GM21528 (cell line): ENCODE data around the gene KRTAP10-7.
"Not testable (repeated sequence)": the region's sequence is repeated elsewhere in the genome, so short reads cannot be mapped to it uniquely, and the experiment has no call there.

Source experiments
- ATAC-seq: cut with Tn5 transposase; IDR thresholded peaks from one replicate; pipeline ENCODE4 v1.9.1; 2021; ENCODE audit warnings: mild to moderate bottlenecking, moderate library complexity; ENCODE audit not compliant: unreplicated experiment, low FRiP score

The KRTAP10-7 gene, protein sequence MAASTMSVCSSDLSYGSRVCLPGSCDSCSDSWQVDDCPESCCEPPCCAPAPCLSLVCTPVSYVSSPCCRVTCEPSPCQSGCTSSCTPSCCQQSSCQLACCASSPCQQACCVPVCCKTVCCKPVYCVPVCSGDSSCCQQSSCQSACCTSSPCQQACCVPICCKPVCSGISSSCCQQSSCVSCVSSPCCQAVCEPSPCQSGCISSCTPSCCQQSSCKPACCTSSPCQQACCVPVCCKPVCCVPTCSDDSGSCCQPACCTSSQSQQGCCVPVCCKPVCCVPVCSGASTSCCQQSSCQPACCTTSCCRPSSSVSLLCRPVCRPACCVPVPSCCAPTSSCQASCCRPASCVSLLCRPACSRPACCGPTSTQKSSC

DNA sequence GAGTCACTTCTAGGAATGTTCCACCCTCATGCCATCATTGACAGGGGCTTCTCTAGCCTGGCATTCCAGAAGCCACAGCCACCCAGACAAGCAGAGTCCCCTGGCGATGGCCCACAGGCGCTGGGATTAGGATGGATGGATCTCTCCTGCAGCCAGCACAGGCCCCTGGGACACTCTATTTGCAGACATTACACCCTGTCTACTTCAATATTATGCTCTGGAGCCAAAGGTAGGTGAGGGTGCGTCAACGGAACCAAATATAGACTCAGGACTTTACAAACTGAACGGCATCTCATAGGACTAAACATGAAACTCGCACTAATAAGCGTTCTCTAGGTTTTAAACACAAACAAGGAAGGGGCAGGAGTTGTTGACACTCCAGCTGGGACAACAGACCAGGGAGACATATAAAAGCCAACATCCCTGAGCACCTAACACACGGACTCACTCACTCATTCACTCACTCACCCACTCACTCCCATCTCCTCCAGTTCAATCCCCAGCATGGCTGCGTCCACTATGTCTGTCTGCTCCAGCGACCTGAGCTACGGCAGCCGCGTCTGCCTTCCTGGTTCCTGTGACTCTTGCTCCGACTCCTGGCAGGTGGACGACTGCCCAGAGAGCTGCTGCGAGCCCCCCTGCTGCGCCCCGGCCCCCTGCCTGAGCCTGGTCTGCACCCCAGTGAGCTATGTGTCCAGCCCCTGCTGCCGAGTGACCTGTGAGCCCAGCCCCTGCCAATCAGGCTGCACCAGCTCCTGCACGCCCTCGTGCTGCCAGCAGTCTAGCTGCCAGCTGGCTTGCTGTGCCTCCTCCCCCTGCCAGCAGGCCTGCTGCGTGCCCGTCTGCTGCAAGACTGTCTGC, at the start of gene KRTAP10-7:
TSS of gene KRTAP10-7 (plus strand) at position 480 of the 861 bp plus-strand sequence. CDS start at position 505, 25 bp downstream.
- not testable (repeated sequence) for ATAC-seq

DNA sequence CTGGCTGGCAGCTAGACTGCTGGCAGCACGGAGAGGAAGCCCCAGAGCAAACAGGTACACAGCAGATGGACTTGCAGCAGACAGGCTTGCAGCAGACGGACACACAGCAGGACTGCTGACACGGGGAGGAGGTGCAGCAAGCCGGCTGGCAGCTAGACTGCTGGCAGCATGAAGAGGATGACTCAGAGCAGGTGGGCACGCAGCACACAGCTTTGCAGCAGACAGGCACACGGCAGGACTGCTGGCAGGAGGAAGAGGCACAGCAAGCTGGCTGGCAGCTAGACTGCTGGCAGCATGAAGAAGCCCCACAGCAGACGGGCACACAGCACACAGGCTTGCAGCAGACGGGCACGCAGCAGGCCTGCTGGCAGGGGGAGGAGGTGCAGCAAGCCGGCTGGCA, 49.6 kb upstream of the KRTAP10-7 start:
- no peak for ATAC-seq

DNA sequence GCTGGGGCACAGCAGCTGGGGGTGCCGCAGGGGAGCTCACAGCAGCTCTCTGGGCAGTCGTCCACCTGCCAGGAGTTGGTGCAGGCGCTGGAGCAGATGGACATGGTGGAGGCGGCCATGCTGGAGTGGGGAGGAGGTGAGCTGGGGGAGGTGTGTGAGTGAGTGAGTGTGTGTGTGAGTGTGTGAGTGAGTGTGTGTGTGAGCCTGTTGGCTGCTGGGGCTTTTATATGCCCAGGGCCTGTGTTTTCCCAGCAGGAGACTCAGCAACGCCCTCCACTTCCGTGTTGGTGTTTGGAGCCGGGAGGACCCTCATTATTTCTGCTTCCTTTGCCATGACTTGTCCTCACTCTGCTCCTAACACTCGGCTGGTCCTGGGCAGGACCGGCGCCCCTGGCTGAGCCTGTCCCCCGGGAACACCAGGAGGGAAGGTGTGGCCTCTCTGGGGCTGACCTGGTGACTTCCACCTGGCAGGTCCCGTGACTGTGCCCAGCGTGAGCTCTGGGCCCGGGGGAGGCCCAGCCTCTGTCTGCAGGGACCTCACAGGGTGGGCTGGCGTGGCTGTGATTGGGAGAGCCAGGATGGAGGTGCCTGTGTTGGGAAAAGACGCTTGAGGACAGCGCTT, 48.9 kb upstream of the KRTAP10-7 start, which contains the start of gene KRTAP10-2:
TSS of gene KRTAP10-2 (minus strand) at position 166 of the 622 bp plus-strand sequence. CDS start at position 119, 47 bp downstream.
- ATAC-seq, result no peak

DNA sequence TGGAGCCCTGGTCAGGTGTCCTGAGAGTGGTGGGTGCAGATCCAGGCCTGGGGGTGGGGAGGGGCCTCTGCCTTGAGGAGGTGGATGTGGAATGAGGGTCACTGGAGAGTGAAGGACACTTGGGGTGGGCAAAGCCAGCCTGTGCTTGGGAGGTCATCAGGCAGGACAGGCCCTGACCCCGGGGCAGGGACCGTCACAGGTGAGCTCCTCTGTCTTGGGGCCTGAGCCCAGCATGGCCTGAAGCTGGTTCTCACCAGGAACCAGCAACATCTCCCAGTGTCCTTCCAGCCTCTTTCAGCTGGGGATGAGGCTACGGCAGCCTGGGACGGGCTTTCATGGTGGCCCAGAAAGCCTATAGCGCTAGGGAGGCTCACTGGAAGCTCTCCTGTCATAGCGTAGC, 48.3 kb upstream of the KRTAP10-7 start:
- no peak for ATAC-seq

DNA sequence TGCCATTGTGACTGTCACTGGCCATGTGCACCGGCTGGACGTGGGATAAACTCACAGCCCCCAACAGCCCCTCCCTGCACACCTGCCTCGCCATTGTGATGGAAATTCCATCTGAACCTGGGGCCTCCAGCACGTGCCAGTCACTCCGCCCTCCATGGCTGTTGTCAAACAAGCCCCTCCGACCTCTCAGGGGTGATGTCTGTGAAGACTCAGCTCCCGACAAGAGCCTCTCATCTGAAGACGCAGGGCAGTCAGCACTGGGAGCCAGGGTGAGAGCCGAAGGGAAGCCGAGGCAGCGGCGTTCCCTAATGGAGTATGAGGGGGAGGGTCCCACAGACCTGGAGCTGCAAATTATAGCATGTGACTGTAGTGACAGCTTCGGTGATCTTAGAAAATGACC, 47.7 kb upstream of the KRTAP10-7 start:
- ATAC-seq, result no peak

DNA sequence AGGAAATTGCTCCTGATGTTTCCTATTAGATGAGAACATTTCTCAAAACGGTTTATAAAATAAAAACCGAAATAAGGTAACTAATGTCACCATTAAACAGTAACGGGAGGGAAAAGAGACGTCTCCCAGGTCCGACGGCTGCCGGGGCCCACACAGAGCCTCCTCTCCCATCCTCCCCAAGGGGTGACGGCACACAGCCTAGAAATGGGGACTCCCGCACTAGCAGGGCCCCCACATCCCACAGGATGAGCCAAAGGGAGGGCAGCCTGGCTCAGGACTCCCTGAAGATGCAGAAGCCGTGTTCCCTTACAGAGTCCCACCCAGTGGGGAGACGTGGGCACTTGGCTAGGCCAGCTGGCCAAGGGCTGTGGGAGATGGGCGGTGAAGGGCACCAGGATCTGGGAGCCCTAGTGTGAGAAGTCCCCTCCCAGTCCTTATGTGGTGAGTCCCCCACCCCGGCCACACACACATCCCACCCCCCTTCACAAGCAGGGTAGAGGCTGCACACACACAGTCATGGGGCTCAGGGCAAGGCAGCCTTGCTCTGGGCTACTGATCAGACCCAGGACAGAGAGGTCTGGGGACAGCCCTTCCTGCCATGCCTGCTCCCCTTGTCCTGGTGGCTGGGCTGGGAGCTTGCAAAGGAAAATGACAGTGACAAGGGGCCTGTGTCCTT, 45.1 kb upstream of the KRTAP10-7 start:
- no peak for ATAC-seq

DNA sequence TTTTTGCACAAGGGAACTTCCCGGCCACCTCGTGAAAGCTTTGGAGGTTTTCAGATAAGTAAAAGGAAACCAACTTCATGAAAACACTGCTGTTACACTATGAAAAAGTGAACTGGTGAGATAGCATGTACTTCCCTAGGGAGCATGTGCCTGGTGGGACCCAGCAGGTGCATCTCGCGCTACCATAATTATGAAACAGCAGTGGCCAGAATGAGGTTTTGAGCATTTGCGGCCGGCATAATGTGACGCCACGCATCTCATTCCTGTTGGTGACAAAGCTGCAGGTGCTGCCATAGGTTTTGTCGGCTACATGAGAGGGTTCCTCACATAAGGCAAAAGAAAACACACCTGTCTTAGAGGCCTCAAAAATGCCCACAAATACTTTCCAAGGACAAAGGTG, 43.5 kb upstream of the KRTAP10-7 start:
- no peak for ATAC-seq

DNA sequence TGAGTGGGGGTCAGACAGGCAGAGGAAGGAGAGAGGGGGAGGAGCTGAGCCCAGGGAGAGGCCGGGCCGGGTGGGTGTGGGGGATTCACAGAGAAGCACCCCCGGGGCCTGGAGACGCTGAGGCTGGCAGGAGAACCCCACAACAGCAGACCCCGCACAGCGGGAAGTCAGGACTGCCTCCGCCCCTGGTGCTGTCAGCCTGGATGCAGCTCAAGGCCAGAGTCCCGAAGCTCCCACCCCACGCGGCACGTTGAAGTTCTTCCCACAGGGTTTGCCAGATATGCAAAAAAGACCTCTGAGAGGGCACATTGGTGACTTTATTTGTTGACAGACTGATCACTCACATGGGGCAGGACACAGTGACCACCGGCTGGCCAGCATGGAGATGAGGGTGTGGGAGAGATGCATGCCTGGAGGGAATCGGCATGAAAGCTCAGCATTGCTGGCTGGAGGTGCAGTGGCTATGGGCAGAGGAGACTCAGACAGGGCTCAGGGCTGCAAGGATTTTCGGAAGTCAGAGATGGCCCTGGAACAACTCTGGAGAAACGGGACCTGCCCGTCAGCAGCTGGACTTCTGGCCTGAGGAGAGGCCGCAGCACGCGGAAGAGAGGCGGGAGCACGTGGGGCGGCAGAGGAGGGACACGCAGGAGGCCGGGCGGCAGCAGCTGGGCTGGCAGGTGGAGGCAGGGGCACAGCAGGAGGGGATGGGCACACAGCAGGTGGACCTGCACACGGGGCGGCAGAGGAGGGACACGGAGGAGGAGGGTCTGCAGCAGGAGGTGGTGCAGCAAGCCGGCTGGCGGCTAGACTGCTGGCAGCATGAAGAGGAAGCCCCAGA, 42.7 kb upstream of the KRTAP10-7 start:
- ATAC-seq, result no peak

DNA sequence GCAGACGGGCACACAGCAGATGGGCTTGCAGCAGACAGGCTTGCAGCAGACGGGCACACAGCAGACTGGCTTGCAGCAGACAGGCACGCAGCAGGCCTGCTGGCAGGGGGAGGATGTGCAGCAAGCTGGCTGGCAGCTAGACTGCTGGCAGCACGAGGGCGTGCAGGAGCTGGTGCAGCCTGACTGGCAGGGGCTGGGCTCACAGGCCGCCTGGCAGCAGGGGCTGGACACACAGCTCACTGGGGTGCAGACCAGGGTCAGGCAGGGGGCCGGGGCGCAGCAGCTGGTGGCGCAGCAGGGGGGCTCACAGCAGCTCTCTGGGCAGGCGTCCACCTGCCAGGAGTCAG, 42.1 kb upstream of the KRTAP10-7 start:
- ATAC-seq, result not testable (repeated sequence)

DNA sequence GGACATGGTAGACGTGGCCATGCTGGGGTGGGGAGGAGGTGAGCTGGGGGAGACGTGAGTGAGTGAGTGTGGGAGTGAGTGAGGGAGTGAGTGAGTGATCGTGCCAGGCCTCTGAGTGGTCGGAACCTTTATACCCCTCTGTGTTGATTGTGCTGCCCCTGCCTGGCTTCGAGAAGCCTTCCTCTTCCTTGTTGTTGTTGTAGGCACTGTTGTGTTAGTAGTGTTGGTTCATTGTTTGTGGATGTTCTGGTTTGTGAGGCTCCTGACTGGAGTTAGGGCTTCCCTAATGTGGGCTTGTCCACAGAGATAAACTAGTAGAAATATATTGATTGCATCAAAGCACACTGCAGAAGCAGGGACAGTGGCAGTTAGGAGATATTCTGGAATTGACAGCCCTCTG, 41.7 kb upstream of the KRTAP10-7 start, which contains the start of gene KRTAP10-3:
TSS of gene KRTAP10-3 (minus strand) at position 101 of the 400 bp plus-strand sequence. CDS start at position 21, 80 bp downstream.
- ATAC-seq, result no peak

DNA sequence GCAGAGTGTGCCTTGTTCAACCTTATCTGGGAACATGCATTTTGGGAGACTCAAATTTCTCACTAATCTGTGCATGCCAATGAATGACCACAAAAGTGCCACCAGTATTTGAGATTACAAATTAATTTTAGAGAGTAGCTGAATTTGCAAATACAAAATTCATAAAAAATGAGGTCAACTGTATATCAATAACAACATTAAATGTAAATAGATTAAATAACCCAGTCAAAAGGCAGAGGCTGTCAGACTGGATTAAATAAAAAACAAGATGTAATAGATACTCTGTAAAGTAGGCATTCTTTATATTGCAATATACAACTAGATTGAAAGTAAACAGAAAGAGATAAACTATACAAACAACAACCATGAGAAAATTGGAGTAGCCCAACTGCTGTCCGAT, 36.3 kb upstream of the KRTAP10-7 start:
- no peak for ATAC-seq

DNA sequence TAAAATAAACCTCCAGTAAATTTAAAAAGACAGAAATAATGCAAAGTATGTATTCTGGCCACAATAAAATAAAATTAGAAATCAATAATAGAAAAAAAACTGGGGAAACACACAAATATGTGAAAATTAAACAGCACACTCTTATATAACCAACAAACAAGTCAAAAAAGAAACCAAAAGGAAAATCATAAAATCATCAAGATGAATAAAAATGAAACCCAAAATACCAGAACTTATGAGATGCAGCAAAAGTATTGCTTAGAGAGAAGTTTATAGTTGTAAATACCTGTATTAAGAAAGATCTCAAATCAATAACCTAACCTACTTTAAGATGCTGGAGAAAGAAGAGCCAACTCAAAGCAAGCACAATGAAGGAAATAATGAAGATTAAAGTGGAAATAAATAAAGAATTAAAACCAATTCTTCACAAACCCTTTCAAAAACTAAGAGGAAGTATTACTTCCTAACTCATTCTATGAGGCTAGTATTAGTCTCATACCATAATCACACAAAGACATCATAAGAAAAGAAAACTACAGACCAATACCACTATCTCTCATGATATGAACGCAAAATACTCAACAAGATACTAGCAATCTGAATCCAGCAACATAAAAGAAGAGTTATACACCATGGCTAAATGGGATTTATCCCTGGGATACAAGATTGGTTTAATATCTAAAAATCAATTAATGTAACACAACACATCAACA, 35.4 kb upstream of the KRTAP10-7 start:
- ATAC-seq, result no peak

DNA sequence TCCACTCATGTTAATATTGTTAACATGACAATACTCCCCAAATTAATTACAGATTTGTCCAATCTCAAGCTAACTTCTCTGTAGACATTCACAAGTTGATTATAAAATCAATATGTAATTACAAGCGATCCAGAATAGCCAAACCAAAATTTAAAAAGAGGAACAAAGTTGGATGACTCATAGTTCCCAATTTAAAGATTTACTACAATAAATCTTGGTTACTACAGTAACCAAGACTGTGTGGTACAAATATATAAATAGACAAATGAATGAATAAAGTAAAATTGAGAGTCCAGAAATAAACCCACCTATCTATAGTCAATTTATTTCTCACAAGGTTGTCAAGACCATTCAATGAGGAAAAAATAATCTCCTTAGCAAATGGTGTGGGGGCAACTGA, 34.0 kb upstream of the KRTAP10-7 start:
- ATAC-seq, result no peak

DNA sequence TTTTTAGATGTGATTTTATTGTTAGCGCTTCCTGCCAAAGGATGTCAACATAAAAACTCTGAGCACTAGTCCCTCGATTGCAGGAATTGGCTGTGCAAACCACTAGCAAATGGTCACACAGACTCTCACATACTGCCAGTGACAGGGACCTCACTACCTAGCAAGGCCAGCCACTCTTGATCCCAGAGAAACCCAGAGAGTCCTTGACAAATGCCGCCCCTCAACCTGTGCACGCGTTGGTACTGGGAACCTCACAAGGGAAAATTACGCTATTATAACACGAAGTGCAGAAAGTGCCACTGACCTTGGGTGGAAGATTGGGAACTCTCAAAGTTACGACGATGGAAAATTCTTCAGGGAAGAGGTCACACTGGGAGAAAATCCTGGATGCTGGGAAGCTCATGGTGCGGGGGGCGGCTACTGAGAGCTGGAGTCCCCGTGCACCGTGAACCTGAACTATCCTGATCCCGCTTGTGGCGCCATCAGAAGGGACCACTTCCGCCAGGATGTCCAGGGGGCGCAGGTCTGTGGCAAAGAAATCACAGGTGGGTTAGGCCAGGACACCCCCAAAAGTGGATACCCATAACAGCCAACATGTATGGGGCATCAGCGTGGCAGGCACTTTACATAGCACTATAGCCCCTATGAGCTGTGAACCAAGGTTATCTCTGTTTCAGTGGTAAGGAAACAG, 32.8 kb upstream of the KRTAP10-7 start:
- ATAC-seq, result no peak

DNA sequence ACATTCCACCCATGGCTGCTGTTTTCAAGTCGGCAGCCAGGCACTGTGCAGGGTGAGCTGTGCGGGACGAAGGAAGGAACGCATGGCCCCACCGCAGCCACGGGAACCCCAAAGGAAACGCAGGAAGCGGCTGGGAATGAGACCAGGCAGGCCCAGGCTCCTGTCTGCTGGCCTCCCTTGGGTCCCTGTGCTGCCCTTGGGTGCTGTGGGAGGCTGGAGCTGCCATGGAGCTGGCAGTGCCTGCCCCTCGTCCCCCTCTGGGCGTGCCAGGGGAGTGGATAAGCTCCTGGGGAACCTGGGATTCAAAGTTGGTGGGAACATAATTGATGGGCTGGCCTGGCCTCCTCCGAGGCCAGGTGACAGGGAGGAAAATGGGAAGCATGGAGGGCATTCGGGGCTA, 32.1 kb upstream of the KRTAP10-7 start:
- ATAC-seq, result no peak

DNA sequence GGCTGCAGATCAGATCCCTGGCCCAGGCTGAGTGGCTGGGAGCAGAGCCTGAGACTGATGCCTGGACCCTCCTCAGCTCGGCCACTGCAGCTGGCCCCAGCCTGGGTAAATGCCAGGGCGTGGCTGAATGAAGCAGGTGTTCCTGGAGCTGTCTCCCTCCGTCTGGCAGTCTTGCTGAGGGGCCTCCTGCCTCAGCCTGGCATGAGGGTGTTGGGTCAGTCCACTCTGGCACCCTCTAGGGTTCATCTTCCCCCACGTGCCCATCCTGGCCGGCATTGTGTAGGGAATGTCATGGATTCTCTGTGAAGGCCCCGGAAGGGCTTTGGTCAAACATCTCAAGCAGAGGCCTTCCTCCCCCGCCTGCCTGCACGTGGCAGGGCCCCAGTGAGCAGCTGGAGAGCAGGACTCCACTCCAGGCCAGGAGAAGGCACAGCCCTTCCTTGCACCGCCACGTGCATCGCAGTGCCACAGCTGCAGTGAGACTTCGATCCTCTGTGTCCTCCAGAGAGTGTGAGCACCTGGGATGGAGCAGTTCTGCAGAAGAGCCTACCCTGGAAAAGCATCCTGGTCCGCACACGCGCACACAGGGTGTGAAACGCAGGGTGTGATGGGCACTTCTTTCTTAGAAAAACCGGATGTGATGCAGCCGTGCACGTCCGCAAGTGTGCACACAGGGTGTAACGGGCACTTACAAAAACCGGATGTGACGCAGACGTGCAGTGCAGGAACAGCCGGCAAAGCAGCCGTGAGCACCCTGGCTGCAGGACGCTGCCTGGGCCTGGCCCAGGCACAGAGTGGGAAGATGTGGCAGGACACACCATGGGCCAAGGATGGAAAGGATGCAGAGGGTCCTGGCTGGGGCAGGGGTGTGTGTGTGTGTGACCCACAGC, 31.5 kb upstream of the KRTAP10-7 start:
- no peak for ATAC-seq

DNA sequence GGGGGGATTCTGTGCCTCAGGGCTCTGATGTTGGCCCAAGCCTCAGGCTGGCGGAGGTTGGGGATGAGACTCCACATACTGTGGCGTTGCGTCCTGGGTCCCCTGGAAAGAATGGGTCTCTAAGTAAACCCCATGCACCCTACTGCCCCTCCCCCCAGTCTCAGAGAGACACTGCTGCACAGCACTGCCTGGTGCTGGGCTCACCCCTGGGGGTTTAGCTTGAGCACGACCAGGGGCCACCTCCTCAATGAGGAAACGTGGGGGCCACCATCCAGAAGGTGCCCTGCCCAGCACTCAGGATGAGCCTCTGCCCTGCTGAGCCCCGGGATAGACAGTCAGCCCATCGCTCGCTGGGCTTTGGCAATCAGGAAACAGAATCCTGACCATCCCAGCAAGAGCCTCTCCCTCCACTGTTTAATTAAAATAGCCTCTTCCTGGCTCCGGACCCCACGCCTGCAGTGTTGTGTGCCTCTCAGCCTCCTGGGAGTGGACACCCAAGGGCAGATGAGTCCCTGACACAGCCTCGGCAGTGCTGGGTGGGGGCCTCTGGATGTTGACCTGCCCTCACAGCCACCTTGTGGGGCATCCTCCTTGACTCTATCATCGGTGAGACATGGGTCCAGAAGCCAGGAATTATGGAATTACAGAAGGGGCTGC, 30.4 kb upstream of the KRTAP10-7 start:
- no peak for ATAC-seq
